ENCODE results near the gene POU6F2. TPM values are rescaled to one million over a fixed set of nuclear protein-coding genes. Genes with fewer than 3 reads are reported as not detected.

The POU6F2 gene
- total RNA-seq, 1 donor from 2014 or later: 0.44 TPM

- peaks cover 11% of the 10 kb centered on the region for H3K27me3 ChIP-seq (ENCODE audit: low read depth)
- H3K4me3 ChIP-seq: no peak overlapping the region
- H3K4me1 ChIP-seq: no peaks in the 10 kb centered on the region
- H3K27ac ChIP-seq (replicated peaks): no peak overlapping the region
- no peaks in the 10 kb centered on the region for H3K9me3 ChIP-seq (replicated peaks)
- H3K36me3 ChIP-seq: no peaks in the 10 kb centered on the region
- no peak for DNase-seq
- intact Hi-C loops (cut with micrococcal nuclease): no loop called here
- TF ChIP-seq CTCF (IDR thresholded peaks at IDR 0.05; ENCODE audit: borderline replicate concordance): no peak
Measured at GRCh38 chr7:39164887-39165286, 187.2 kb downstream of the POU6F2 start.

- no peak overlapping the region for H3K27ac ChIP-seq (replicated peaks)
- no peaks in the 10 kb centered on the region for H3K27me3 ChIP-seq (ENCODE audit: low read depth)
- intact Hi-C loops (cut with micrococcal nuclease): no loop called here
- TF ChIP-seq CTCF (IDR thresholded peaks at IDR 0.05; ENCODE audit: borderline replicate concordance): no peak
- no peaks in the 10 kb centered on the region for H3K4me1 ChIP-seq
- H3K36me3 ChIP-seq: no peaks in the 10 kb centered on the region
- no peak overlapping the region for H3K4me3 ChIP-seq
- H3K9me3 ChIP-seq (replicated peaks): no peaks in the 10 kb centered on the region
- DNase-seq: no peak
Measured at GRCh38 chr7:39168403-39169098, 190.8 kb downstream of the POU6F2 start.

GRCh38 chr7:39172137-39172536 lies 194.4 kb downstream of the POU6F2 start:
- Histone ChIP-seq H3K4me3 (no peak overlapping the region), H3K9me3 (replicated peaks) (no peaks in the 10 kb centered on the region), H3K27me3 (ENCODE audit: low read depth) (no peaks in the 10 kb centered on the region), H3K27ac (replicated peaks) (no peak overlapping the region), H3K4me1 (no peaks in the 10 kb centered on the region), H3K36me3 (no peaks in the 10 kb centered on the region)
- intact Hi-C loops (cut with micrococcal nuclease): no loop called here
- no peak for TF ChIP-seq CTCF (IDR thresholded peaks at IDR 0.05; ENCODE audit: borderline replicate concordance)
- DNase-seq: no peak

- intact Hi-C loops (cut with micrococcal nuclease): no loop called here
- TF ChIP-seq CTCF (IDR thresholded peaks at IDR 0.05; ENCODE audit: borderline replicate concordance): no peak
- H3K27ac ChIP-seq (replicated peaks): no peak overlapping the region
- no peaks in the 10 kb centered on the region for H3K36me3 ChIP-seq
- H3K4me3 ChIP-seq: no peak overlapping the region
- no peaks in the 10 kb centered on the region for H3K4me1 ChIP-seq
- DNase-seq: no peak
- no peaks in the 10 kb centered on the region for H3K9me3 ChIP-seq (replicated peaks)
- H3K27me3 ChIP-seq (ENCODE audit: low read depth): no peaks in the 10 kb centered on the region
Measured at GRCh38 chr7:39181398-39181797, 203.7 kb downstream of the POU6F2 start.

- no peaks in the 10 kb centered on the region for H3K9me3 ChIP-seq (replicated peaks)
- H3K4me3 ChIP-seq: no peak overlapping the region
- H3K36me3 ChIP-seq: no peaks in the 10 kb centered on the region
- H3K27me3 ChIP-seq (ENCODE audit: low read depth): no peaks in the 10 kb centered on the region
- no peak for TF ChIP-seq CTCF (IDR thresholded peaks at IDR 0.05; ENCODE audit: borderline replicate concordance)
- no peak overlapping the region for H3K27ac ChIP-seq (replicated peaks)
- no peak for DNase-seq
- intact Hi-C loops (cut with micrococcal nuclease): no loop called here
- H3K4me1 ChIP-seq: no peaks in the 10 kb centered on the region
Measured at GRCh38 chr7:39183796-39184195, 206.1 kb downstream of the POU6F2 start.
